ENCODE results near the gene ATP5PB. TPM values are rescaled to one million over a fixed set of nuclear protein-coding genes. Genes with fewer than 3 reads are reported as not detected.

ATP5PB gene
- total RNA-seq, 1 donor from 2014 or later = 161 TPM

- no peak for DNase-seq (ENCODE audit: low spot score)
Observed at GRCh38 chr1:111475701-111476100, 26.4 kb downstream of the ATP5PB start.

DNA sequence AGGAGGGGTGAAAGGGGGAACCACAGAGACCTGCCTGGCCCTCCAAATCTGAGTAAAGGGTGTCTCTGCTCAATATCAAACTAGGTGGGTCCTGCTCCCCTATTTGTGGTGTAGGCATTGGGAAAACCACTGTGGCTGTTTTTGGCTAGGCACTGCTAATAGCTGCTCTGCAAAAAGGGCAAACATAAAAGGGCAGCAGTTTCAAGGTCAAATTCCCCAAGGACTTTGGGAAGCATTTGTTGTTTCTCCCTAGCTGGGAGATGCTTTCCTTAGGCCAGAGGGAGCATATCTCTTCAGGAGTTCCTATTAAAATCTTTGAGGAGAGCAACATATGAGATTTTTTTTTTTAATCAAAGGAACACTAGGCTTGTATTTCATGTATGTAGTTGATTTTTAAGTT lies 26.9 kb downstream of the ATP5PB start:
- DNase-seq (ENCODE audit: low spot score) = no peak

GRCh38 chr1:111476761-111477309 lies 27.6 kb downstream of the ATP5PB start:
- DNase-seq (ENCODE audit: low spot score) = no peak

- no peak for DNase-seq (ENCODE audit: low spot score)
Observed at GRCh38 chr1:111480674-111481073, 31.4 kb downstream of the ATP5PB start.

DNA sequence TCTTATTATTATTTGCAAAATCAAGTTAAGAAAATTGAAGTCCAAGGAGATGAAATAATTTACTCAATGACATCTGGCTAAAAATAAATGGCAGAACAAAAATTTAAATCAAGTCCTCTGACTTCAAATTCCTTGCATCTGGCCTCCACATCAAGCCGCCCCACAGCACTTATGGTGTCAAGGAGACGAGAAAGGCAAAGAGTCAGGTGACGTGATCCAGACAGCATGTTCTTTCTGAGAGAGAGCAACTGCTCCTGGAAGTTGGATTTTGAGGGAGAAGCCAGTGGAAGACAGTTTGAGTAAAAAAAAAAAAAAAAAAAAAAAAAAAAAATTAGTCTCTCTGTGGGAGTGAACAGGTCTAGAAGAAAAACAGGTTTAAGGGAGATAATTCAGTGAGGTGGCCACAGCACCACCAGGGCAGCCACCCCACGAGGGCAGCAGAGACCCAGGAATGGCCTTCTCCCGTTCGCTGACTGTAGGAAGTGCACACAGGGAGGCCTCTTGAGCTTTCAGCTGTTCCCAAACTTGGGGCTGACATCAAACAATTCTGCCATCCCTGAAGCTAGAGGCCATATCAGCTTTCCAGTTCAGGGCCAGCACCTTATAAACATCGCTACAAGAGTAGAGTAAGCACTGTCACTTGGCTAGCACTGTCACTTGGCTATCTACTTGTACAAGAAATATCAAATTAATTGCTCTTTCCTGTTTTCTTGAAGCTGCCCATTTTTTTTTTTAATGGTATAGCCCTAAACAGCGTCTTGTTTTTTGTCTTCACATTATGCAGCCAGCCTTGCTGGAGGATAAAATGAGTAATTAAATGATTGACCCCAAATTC lies 32.3 kb downstream of the ATP5PB start:
- DNase-seq (ENCODE audit: low spot score) = no peak

GRCh38 chr1:111483166-111483565 lies 33.9 kb downstream of the ATP5PB start:
- no peak for DNase-seq (ENCODE audit: low spot score)

DNA sequence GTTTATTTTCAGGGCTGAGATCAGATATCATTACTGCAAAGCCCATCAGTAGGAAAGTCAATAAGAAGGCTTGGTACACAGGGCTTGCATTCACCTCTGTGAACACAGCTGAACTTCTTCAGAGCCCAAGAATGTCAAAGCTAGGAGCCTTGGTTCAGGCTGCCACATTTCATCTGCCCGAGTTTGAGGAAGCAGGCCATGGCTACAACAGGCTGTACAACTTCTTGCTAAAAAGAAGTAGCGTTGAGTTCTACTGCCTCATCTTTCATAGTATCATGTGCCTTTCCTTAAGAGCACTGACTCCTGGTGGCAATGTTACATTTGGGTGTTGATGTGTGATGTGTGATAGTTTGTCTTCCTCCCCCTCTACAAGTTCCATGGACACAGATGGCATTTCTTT lies 34.6 kb downstream of the ATP5PB start:
- no peak for DNase-seq (ENCODE audit: low spot score)

DNA sequence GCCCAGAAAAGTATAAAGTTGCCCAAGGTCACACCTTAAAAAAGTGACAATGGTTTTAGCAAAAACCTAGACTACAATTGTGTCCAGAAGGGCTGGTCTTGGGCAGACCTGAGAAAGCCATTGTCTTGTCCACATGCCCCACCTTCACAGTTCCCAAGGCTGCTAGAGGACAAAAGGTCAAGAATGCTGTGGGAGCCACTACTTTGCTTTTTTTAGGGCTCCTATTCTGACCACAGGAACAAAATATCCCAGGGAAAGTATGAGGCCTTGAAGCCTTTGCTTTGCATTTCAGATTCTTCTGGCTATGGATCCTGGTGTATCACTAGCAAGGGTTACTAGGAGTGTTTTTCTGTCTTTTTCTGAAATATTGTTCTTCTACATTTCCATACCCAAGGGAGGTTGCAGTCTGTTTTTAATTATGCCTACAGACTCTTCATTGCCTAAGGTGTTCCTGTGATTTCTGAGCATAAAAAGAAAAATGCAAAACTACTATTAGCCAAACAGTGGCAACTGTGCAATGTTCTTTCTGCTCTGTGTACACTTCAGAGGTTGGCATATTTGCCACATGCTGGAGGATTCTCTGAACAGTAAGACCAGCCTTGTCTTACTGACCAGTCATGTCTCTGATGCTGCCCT lies 35.2 kb downstream of the ATP5PB start:
- DNase-seq (ENCODE audit: low spot score) = no peak

- no peak for DNase-seq (ENCODE audit: low spot score)
Observed at GRCh38 chr1:111486431-111486830, 37.2 kb downstream of the ATP5PB start.

GRCh38 chr1:111487133-111487532 lies 37.9 kb downstream of the ATP5PB start:
- no peak for DNase-seq (ENCODE audit: low spot score)

GRCh38 chr1:111488669-111489068 lies 39.4 kb downstream of the ATP5PB start:
- DNase-seq (ENCODE audit: low spot score) = no peak

- no peak for DNase-seq (ENCODE audit: low spot score)
Observed at GRCh38 chr1:111489604-111490003, 40.3 kb downstream of the ATP5PB start.

DNA sequence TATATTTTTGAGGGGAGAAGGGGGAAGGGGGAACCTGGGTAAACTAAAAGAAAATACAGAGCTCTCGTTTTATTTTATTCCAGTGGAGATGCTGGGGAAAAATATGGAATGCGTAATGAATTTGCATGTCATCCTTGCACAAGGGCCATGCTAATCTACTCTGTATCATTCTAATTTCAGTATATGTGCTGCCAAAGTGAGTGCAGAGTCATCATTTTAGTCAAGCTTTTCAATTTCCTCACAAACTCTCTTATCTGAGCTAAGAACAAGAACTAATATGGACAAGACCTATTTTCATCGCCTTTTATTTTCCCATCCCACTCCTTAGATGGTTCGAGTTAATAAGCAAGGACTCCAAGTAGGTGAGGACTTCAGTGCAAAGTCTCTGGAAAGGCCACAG lies 41.0 kb downstream of the ATP5PB start:
- DNase-seq (ENCODE audit: low spot score) = no peak

GRCh38 chr1:111491070-111491469 lies 41.8 kb downstream of the ATP5PB start:
- no peak for DNase-seq (ENCODE audit: low spot score)

- no peak for DNase-seq (ENCODE audit: low spot score)
Observed at GRCh38 chr1:111496398-111496797, 47.1 kb downstream of the ATP5PB start.

- DNase-seq (ENCODE audit: low spot score) = no peak
Observed at GRCh38 chr1:111497592-111497991, 48.3 kb downstream of the ATP5PB start.

- DNase-seq (ENCODE audit: low spot score) = no peak
Observed at GRCh38 chr1:111499026-111499785, 49.9 kb downstream of the ATP5PB start.

DNA sequence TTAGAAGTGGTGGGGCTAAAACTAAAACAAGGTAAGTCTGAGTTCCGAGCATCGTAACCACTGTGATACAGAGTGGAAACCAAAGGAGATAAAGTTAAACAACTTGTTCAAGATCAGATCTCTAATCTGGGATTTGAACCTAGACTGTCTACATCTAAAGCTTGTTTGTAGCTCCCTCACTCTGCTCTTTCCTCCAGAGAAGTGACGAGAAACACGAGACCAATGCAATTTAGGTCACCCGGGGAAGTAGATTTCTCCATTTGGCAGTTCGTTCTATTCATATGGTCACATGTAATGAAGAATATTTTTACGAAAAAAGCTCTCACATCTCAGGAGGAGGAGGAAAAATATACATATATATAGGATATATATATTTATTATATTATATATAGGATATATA lies 52.4 kb downstream of the ATP5PB start:
- no peak for DNase-seq (ENCODE audit: low spot score)

DNA sequence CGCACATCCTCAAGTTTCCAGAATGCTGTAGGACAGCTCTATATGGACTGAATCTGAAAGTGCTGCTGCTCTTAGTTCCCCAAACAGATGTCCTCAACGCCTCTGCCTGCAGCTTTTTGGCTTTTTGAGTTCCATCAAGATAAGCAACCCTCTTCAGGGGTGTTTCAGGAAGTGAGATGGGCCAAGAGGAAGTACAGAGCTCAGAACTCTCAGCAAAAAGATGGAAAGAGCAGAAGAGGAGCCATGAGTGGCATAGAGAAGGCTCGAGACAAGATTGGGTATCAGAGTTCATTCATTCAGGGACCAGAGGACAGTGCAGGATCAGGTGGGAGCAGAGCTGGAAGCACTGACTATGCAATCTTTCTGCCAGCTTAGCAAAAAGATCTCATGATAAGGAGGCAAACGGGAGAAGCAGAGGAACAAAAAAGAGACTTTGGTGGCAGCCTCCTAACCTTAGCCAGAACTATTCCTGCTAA lies 54.4 kb downstream of the ATP5PB start, which contains the start of the genes ADORA3 and TMIGD3:
Gene ADORA3, minus strand, starts transcription at position 49 of the 476 bp plus-strand sequence. CDS start 279 bp downstream, outside the sequence.
Gene TMIGD3, minus strand, starts transcription at position 49 of the 476 bp plus-strand sequence. CDS start 279 bp downstream, outside the sequence.
- DNase-seq (ENCODE audit: low spot score) = no peak

GRCh38 chr1:111504097-111504496 lies 54.8 kb downstream of the ATP5PB start:
- no peak for DNase-seq (ENCODE audit: low spot score)

- no peak for DNase-seq (ENCODE audit: low spot score)
Observed at GRCh38 chr1:111505641-111506119, 56.4 kb downstream of the ATP5PB start.
